Astrocyte of the cerebellum (primary cell): ENCODE results near the gene APOC1.

Source experiments
- DNase-seq: peaks from one replicate; pipeline ENCODE4 v3.0.0-alpha.2; 2011; ENCODE audit warnings: low read depth
- H3K4me3 ChIP-seq: 2 replicates; pipeline ENCODE4 v1.5.1; 2011; ENCODE audit warnings: mild to moderate bottlenecking, low read depth, low read length, moderate library complexity
- CTCF ChIP-seq: IDR thresholded peaks from 2 replicates; pipeline ENCODE4 v1.5.1; 2012; ENCODE audit warnings: low read length, low read depth, moderate library complexity, mild to moderate bottlenecking; ENCODE audit errors: missing control alignments
- in situ Hi-C: cut with HindIII; loops from 2 replicates; pipeline ENCODE4 v1.10.0; 2017; ENCODE audit warnings: low sequenced_read_pairs

APOC1 gene

GRCh38 chr19:44872661-44873060, 41.7 kb upstream of the APOC1 start:
- DNase-seq: no peak
- H3K4me3 ChIP-seq: no peak overlapping the region
- TF ChIP-seq CTCF: no peak
- in situ Hi-C loops: no loop called here

GRCh38 chr19:44874317-44874716, 40.1 kb upstream of the APOC1 start:
- TF ChIP-seq CTCF: no peak
- no peak for DNase-seq
- in situ Hi-C loops: no loop called here
- no peak overlapping the region for H3K4me3 ChIP-seq

GRCh38 chr19:44875666-44876451, 38.5 kb upstream of the APOC1 start:
- in situ Hi-C loops: no loop called here
- no peak overlapping the region for H3K4me3 ChIP-seq
- TF ChIP-seq CTCF: no peak
- no peak for DNase-seq

- H3K4me3 ChIP-seq: no peak overlapping the region
- no peak for DNase-seq
- no peak for TF ChIP-seq CTCF
- in situ Hi-C loops: no loop called here
Measured at GRCh38 chr19:44876930-44877535, 37.4 kb upstream of the APOC1 start.

- in situ Hi-C loops: no loop called here
- H3K4me3 ChIP-seq: no peak overlapping the region
- no peak for DNase-seq
- TF ChIP-seq CTCF: no peak
Measured at GRCh38 chr19:44878120-44878865, 36.1 kb upstream of the APOC1 start.

GRCh38 chr19:44879309-44880065, 34.9 kb upstream of the APOC1 start:
- no peak for TF ChIP-seq CTCF
- H3K4me3 ChIP-seq: no peak overlapping the region
- DNase-seq: no peak
- in situ Hi-C loops: no loop called here
